RPMI7951 (cell line): Measurements from ENCODE around the gene PCNT. TPM values are rescaled to one million over a fixed set of nuclear protein-coding genes. Genes with fewer than 3 reads are reported as not detected.

ENCODE experiments used
- DNase-seq: peaks from one replicate; pipeline ENCODE4 v3.0.0-alpha.2; 2012; ENCODE audit warnings: low read depth
- total RNA-seq: library from RNA; depleted of rRNA; stranded (reverse); fragments of >200 nt; shearing (Covaris generic); gene quantifications from 2 replicates; pipeline ENCODE4 v1.2.3, GENCODE V29; 2014; rRNA removed

PCNT gene
- total RNA-seq, result 11.7 and 13.6 TPM in 2 replicates

GRCh38 chr21:46323710-46324389, at the start of gene PCNT, which contains the start of gene C21orf58:
TSS of gene PCNT (plus strand) at chr21:46324156. CDS start at chr21:46324229, 73 bp downstream.
TSS of gene C21orf58 (minus strand) at chr21:46323870. CDS start at chr21:46322738, 1,132 bp downstream.
- peak; percentile 95 for DNase-seq

- no peak for DNase-seq
Measured at GRCh38 chr21:46274797-46275390, 49.1 kb upstream of the PCNT start.

GRCh38 chr21:46284077-46284644, 39.8 kb upstream of the PCNT start:
- DNase-seq, result no peak

GRCh38 chr21:46284733-46285132, 39.2 kb upstream of the PCNT start:
- no peak for DNase-seq

GRCh38 chr21:46285206-46285661, 38.7 kb upstream of the PCNT start, which contains the start of gene MCM3AP:
TSS of gene MCM3AP (minus strand) at chr21:46285611. CDS start at chr21:46285286, 325 bp downstream.
- DNase-seq, result no peak

- peak; percentile 89 for DNase-seq
Measured at GRCh38 chr21:46285761-46286647, 38.0 kb upstream of the PCNT start, which contains the start of gene YBEY. TSS of gene YBEY (plus strand) at chr21:46286342. CDS start at chr21:46286914, 572 bp downstream.

GRCh38 chr21:46286648-46287002, 37.3 kb upstream of the PCNT start:
- peak; percentile 80 for DNase-seq

- DNase-seq, result no peak
Measured at GRCh38 chr21:46287541-46287940, 36.4 kb upstream of the PCNT start.

GRCh38 chr21:46289655-46290179, 34.2 kb upstream of the PCNT start:
- DNase-seq, result no peak

- no peak for DNase-seq
Measured at GRCh38 chr21:46291561-46291960, 32.4 kb upstream of the PCNT start.

- DNase-seq, result peak; percentile 84
Measured at GRCh38 chr21:46294647-46295176, 29.2 kb upstream of the PCNT start.

GRCh38 chr21:46295177-46295770, 28.7 kb upstream of the PCNT start:
- peak; percentile 77 for DNase-seq

- DNase-seq, result peak; percentile 79
Measured at GRCh38 chr21:46295996-46296752, 27.8 kb upstream of the PCNT start.

GRCh38 chr21:46297338-46298271, 26.4 kb upstream of the PCNT start:
- peak; percentile 32 for DNase-seq

GRCh38 chr21:46299167-46299566, 24.8 kb upstream of the PCNT start:
- DNase-seq, result no peak

- DNase-seq, result no peak
Measured at GRCh38 chr21:46301759-46302158, 22.2 kb upstream of the PCNT start.

GRCh38 chr21:46304437-46304836, 19.5 kb upstream of the PCNT start:
- no peak for DNase-seq

GRCh38 chr21:46304955-46305354, 19.0 kb upstream of the PCNT start:
- DNase-seq, result no peak

- DNase-seq, result peak; percentile 77
Measured at GRCh38 chr21:46307625-46308024, 16.3 kb upstream of the PCNT start.
